HepG2 (cell line): ENCODE measurements around the gene SBSN. TPM values are rescaled to one million over a fixed set of nuclear protein-coding genes. Genes with fewer than 3 reads are reported as not detected.

ENCODE experiments used
- CBFB ChIP-seq: sonication (generic); formaldehyde crosslinking; IDR thresholded peaks from 2 replicates; pipeline ENCODE4 v1.4.0; 2020; ENCODE audit warnings: missing genetic modification reagents
- CHCHD3 ChIP-seq: sonication (generic); formaldehyde crosslinking; IDR thresholded peaks from 2 replicates; pipeline ENCODE4 v1.8.0; 2022; ENCODE audit warnings: mild to moderate bottlenecking, missing genetic modification reagents, moderate library complexity
- DDIT3 ChIP-seq: sonication (generic); formaldehyde crosslinking; IDR thresholded peaks from 2 replicates; pipeline ENCODE4 v1.4.0; 2020; ENCODE audit warnings: mild to moderate bottlenecking, missing genetic modification reagents
- ELK4 ChIP-seq: sonication (generic); formaldehyde crosslinking; IDR thresholded peaks from 2 replicates; pipeline ENCODE4 v1.9.0; 2021; ENCODE audit warnings: missing genetic modification reagents, borderline replicate concordance
- ETV5 ChIP-seq: IDR thresholded peaks from 2 replicates; pipeline ENCODE4 v1.6.1; 2018; ENCODE audit warnings: missing biosample characterization, missing genetic modification reagents, inconsistent platforms, borderline replicate concordance
- GZF1 ChIP-seq: sonication (generic); formaldehyde crosslinking; IDR thresholded peaks from 2 replicates; pipeline ENCODE4 v1.5.1; 2020; ENCODE audit warnings: mild to moderate bottlenecking, missing genetic modification reagents
- HHEX ChIP-seq: IDR thresholded peaks from 2 replicates; pipeline ENCODE4 v1.6.1; 2016; ENCODE audit warnings: control low read depth
- HMG20B ChIP-seq: conservative IDR thresholded peaks from 2 replicates; pipeline ENCODE4 v1.6.1; 2016; ENCODE audit warnings: missing genetic modification reagents, missing compliant biosample characterization
- HNRNPL ChIP-seq: fragments of 200-400 bp; formaldehyde crosslinking; IDR thresholded peaks from 2 replicates; pipeline ENCODE4 v1.6.1; 2017; ENCODE audit warnings: mild to moderate bottlenecking, low read depth, low read length
- KAT7 ChIP-seq: IDR thresholded peaks from 2 replicates; pipeline ENCODE4 v1.6.1; 2018; ENCODE audit warnings: borderline replicate concordance, missing compliant biosample characterization
- KDM4B ChIP-seq: sonication (generic); formaldehyde crosslinking; IDR thresholded peaks from 2 replicates; pipeline ENCODE4 v1.4.0; 2020; ENCODE audit warnings: missing genetic modification reagents
- KDM5A ChIP-seq: fragments of 200-600 bp; sonication (generic); IDR thresholded peaks from 2 replicates; pipeline ENCODE4 v1.7.0; 2018; ENCODE audit warnings: antibody characterized with exemption, mild to moderate bottlenecking, low read length, borderline replicate concordance
- KDM5B ChIP-seq: sonication (generic); formaldehyde crosslinking; IDR thresholded peaks from 2 replicates; pipeline ENCODE4 v1.4.0; 2020; ENCODE audit warnings: missing genetic modification reagents, mild to moderate bottlenecking, borderline replicate concordance
- PBX2 ChIP-seq: IDR thresholded peaks from 2 replicates; pipeline ENCODE4 v1.6.1; 2016; ENCODE audit warnings: control low read depth
- PRMT3 ChIP-seq: sonication (generic); formaldehyde crosslinking; IDR thresholded peaks from 2 replicates; pipeline ENCODE4 v1.8.1; 2022; ENCODE audit warnings: low read depth, mild to moderate bottlenecking, moderate library complexity, missing genetic modification reagents, borderline replicate concordance
- RAD21 ChIP-seq: fragments of 450-650 bp; formaldehyde crosslinking; IDR thresholded peaks from 2 replicates; pipeline ENCODE4 v1.5.0; 2020; ENCODE audit warnings: mild to moderate bottlenecking
- RXRB ChIP-seq: IDR thresholded peaks from 2 replicates; pipeline ENCODE4 v1.6.1; 2016; ENCODE audit warnings: borderline replicate concordance, missing genetic modification reagents, missing compliant biosample characterization
- SP1 ChIP-seq, 2 experiments: fragments of 450-650 bp in 1 of 2; sonication (generic) in 1 of 2; formaldehyde crosslinking in 1 of 2; IDR thresholded peaks; 2 replicates each; pipeline versions ENCODE4 v1.4.0 to v1.6.1; 2016 to 2020; ENCODE audit warnings: missing genetic modification reagents in 1 of 2
- ZBTB49 ChIP-seq: sonication (generic); formaldehyde crosslinking; IDR thresholded peaks from 2 replicates; pipeline ENCODE4 v1.4.0; 2020; ENCODE audit warnings: missing genetic modification reagents, borderline replicate concordance
- ZNF556 ChIP-seq: sonication (generic); formaldehyde crosslinking; IDR thresholded peaks from 2 replicates; pipeline ENCODE4 v1.4.0; 2020; ENCODE audit warnings: mild to moderate bottlenecking, missing genetic modification reagents, borderline replicate concordance
- ZNF564 ChIP-seq: sonication (generic); formaldehyde crosslinking; IDR thresholded peaks from 2 replicates; pipeline ENCODE4 v1.8.1; 2023; ENCODE audit warnings: mild to moderate bottlenecking, missing genetic modification reagents
- ZNF574 ChIP-seq: sonication (generic); formaldehyde crosslinking; IDR thresholded peaks from 2 replicates; pipeline ENCODE4 v1.4.0; 2020; ENCODE audit warnings: missing genetic modification reagents
- ZNF589 ChIP-seq: sonication (generic); formaldehyde crosslinking; conservative IDR thresholded peaks from 2 replicates; pipeline ENCODE4 v1.8.0; 2022; ENCODE audit warnings: mild to moderate bottlenecking, moderate library complexity, missing genetic modification reagents
- ZNF605 ChIP-seq: sonication (generic); formaldehyde crosslinking; IDR thresholded peaks from 2 replicates; pipeline ENCODE4 v1.8.0; 2022; ENCODE audit warnings: mild to moderate bottlenecking, missing genetic modification reagents
- polyA plus RNA-seq, 8 experiments: library from polyadenylated mRNA; depleted of rRNA in 3 of 8; stranded (reverse) in 7 of 8; unstranded in 1 of 8; fragments of >200 nt; fragmentation: Illumina TruSeq in 4 of 8; extraction: Trizol in 4 of 8; gene quantifications; 2 replicates each; pipeline versions ENCODE4 v1.2.1 to v1.2.3, GENCODE V29; 2011 to 2016; ENCODE audit warnings: low read depth in 4 of 8, missing spikeins in 1 of 8, mixed read lengths in 1 of 8; ENCODE audit not compliant: insufficient read depth in 1 of 8
- total RNA-seq, 5 experiments: library from RNA; depleted of rRNA; stranded (reverse); fragments of >200 nt; fragmentation: Illumina TruSeq; extraction: Trizol; gene quantifications; 2 replicates each; pipeline ENCODE4 v1.2.3, GENCODE V29; 2016; ENCODE audit warnings: low read depth in 1 of 5

The SBSN gene
- total and polyA plus RNA-seq, 2 of the 13 experiments (the other 11 are each of a cell fraction or from before 2014, with no cell fraction given): not detected

- TF ChIP-seq HHEX (CRISPR knock-in tag) (no peak), ZNF556 (CRISPR knock-in tag) (no peak; the same call in 1 of the 2 replicates), KDM5B (CRISPR knock-in tag) (peak; percentile 5; the same call in 1 of the 2 replicates), ZNF589 (CRISPR knock-in tag) (no peak), KDM5A (peak; percentile 24; the same call in 1 of the 2 replicates), CBFB (CRISPR knock-in tag) (no peak), ZNF605 (CRISPR knock-in tag) (peak; percentile 38; the same call in 1 of the 2 replicates), HMG20B (no peak), HNRNPL (no peak), PBX2 (CRISPR knock-in tag) (no peak), CHCHD3 (CRISPR knock-in tag) (no peak), PRMT3 (CRISPR knock-in tag) (no peak), DDIT3 (CRISPR knock-in tag) (no peak), ZNF574 (CRISPR knock-in tag) (no peak), RXRB (no peak), ELK4 (CRISPR knock-in tag) (no peak), ZNF564 (CRISPR knock-in tag) (peak; percentile 32; the same call in 1 of the 2 replicates), ETV5 (CRISPR knock-in tag) (no peak), KDM4B (CRISPR knock-in tag) (no peak), ZBTB49 (CRISPR knock-in tag) (no peak), RAD21 (CRISPR knock-in tag) (no peak; the same call in 1 of the 2 replicates), SP1 (IDR thresholded peaks at IDR 0.05) (no peak), SP1 (CRISPR knock-in tag; IDR thresholded peaks at IDR 0.05) (0 out of 2 replicates have a peak, but pooled peaks have one; percentile 1), GZF1 (no peak), KAT7 (no peak)
Observed at GRCh38 chr19:35545855-35546381, 17.8 kb upstream of the SBSN start (continued).
